ENCODE results near the gene NLK.

GRCh38 chr17:28204751-28205150 lies 162.3 kb downstream of the NLK start:
- TF ChIP-seq POLR2A (IDR thresholded peaks at IDR 0.05; ENCODE audit: low read depth, low read length) (no peak), TAF1 (IDR thresholded peaks at IDR 0.05; ENCODE audit: borderline replicate concordance, low read depth, low read length) (no peak), POLR2AphosphoS5 (IDR thresholded peaks at IDR 0.05; ENCODE audit: low read depth, low read length) (no peak)

Data from GM12892 (cell line).